ENCODE data around the gene PAM.

The PAM gene

GRCh38 chr5:102965653-102966052 lies 210.5 kb downstream of the PAM start:
- H3K9ac ChIP-seq (ENCODE audit: low read length), result no peak overlapping the region
- no peak overlapping the region for H3K4me3 ChIP-seq (ENCODE audit: low read depth, low read length)
- H3K9me3 ChIP-seq (ENCODE audit: control insufficient read depth, insufficient read depth, low read depth, low read length), result no peaks in the 10 kb centered on the region
- no peak overlapping the region for H3K27ac ChIP-seq (ENCODE audit: low read depth, low read length)
- H3K36me3 ChIP-seq (ENCODE audit: control insufficient read depth, insufficient read depth, low read length), result no peaks in the 10 kb centered on the region
- no peaks in the 10 kb centered on the region for H3K27me3 ChIP-seq (ENCODE audit: control insufficient read depth, insufficient read depth, low read length)
- H3K4me1 ChIP-seq (ENCODE audit: control insufficient read depth, insufficient read depth, low read length), result no peaks in the 10 kb centered on the region

GRCh38 chr5:102969641-102970040 lies 214.5 kb downstream of the PAM start:
- no peaks in the 10 kb centered on the region for H3K9me3 ChIP-seq (ENCODE audit: control insufficient read depth, insufficient read depth, low read depth, low read length)
- no peaks in the 10 kb centered on the region for H3K4me1 ChIP-seq (ENCODE audit: control insufficient read depth, insufficient read depth, low read length)
- H3K36me3 ChIP-seq (ENCODE audit: control insufficient read depth, insufficient read depth, low read length), result no peaks in the 10 kb centered on the region
- no peaks in the 10 kb centered on the region for H3K27me3 ChIP-seq (ENCODE audit: control insufficient read depth, insufficient read depth, low read length)
- H3K9ac ChIP-seq (ENCODE audit: low read length), result no peak overlapping the region
- no peak overlapping the region for H3K27ac ChIP-seq (ENCODE audit: low read depth, low read length)
- H3K4me3 ChIP-seq (ENCODE audit: low read depth, low read length), result no peak overlapping the region

- H3K9me3 ChIP-seq (ENCODE audit: control insufficient read depth, insufficient read depth, low read depth, low read length), result no peaks in the 10 kb centered on the region
- H3K27ac ChIP-seq (ENCODE audit: low read depth, low read length), result no peak overlapping the region
- no peak overlapping the region for H3K4me3 ChIP-seq (ENCODE audit: low read depth, low read length)
- no peak overlapping the region for H3K9ac ChIP-seq (ENCODE audit: low read length)
- H3K36me3 ChIP-seq (ENCODE audit: control insufficient read depth, insufficient read depth, low read length), result no peaks in the 10 kb centered on the region
- H3K4me1 ChIP-seq (ENCODE audit: control insufficient read depth, insufficient read depth, low read length), result no peaks in the 10 kb centered on the region
- H3K27me3 ChIP-seq (ENCODE audit: control insufficient read depth, insufficient read depth, low read length), result no peaks in the 10 kb centered on the region
Measured at GRCh38 chr5:102971676-102972293, 216.7 kb downstream of the PAM start.

GRCh38 chr5:102974177-102974576 lies 219.1 kb downstream of the PAM start:
- Histone ChIP-seq H3K27me3 (ENCODE audit: control insufficient read depth, insufficient read depth, low read length) (no peaks in the 10 kb centered on the region), H3K27ac (ENCODE audit: low read depth, low read length) (no peak overlapping the region), H3K4me3 (ENCODE audit: low read depth, low read length) (no peak overlapping the region), H3K9ac (ENCODE audit: low read length) (no peak overlapping the region), H3K9me3 (ENCODE audit: control insufficient read depth, insufficient read depth, low read depth, low read length) (no peaks in the 10 kb centered on the region), H3K4me1 (ENCODE audit: control insufficient read depth, insufficient read depth, low read length) (no peaks in the 10 kb centered on the region), H3K36me3 (ENCODE audit: control insufficient read depth, insufficient read depth, low read length) (no peaks in the 10 kb centered on the region)

GRCh38 chr5:102975045-102975444 lies 219.9 kb downstream of the PAM start:
- Histone ChIP-seq H3K36me3 (ENCODE audit: control insufficient read depth, insufficient read depth, low read length) (no peaks in the 10 kb centered on the region), H3K4me3 (ENCODE audit: low read depth, low read length) (no peak overlapping the region), H3K4me1 (ENCODE audit: control insufficient read depth, insufficient read depth, low read length) (no peaks in the 10 kb centered on the region), H3K9me3 (ENCODE audit: control insufficient read depth, insufficient read depth, low read depth, low read length) (no peaks in the 10 kb centered on the region), H3K9ac (ENCODE audit: low read length) (no peak overlapping the region), H3K27me3 (ENCODE audit: control insufficient read depth, insufficient read depth, low read length) (no peaks in the 10 kb centered on the region), H3K27ac (ENCODE audit: low read depth, low read length) (no peak overlapping the region)

GRCh38 chr5:102975457-102976182 lies 220.5 kb downstream of the PAM start:
- Histone ChIP-seq H3K9me3 (ENCODE audit: control insufficient read depth, insufficient read depth, low read depth, low read length) (no peaks in the 10 kb centered on the region), H3K4me3 (ENCODE audit: low read depth, low read length) (no peak overlapping the region), H3K36me3 (ENCODE audit: control insufficient read depth, insufficient read depth, low read length) (no peaks in the 10 kb centered on the region), H3K9ac (ENCODE audit: low read length) (no peak overlapping the region), H3K27me3 (ENCODE audit: control insufficient read depth, insufficient read depth, low read length) (no peaks in the 10 kb centered on the region), H3K27ac (ENCODE audit: low read depth, low read length) (no peak overlapping the region), H3K4me1 (ENCODE audit: control insufficient read depth, insufficient read depth, low read length) (no peaks in the 10 kb centered on the region)

- Histone ChIP-seq H3K4me3 (ENCODE audit: low read depth, low read length) (no peak overlapping the region), H3K27me3 (ENCODE audit: control insufficient read depth, insufficient read depth, low read length) (no peaks in the 10 kb centered on the region), H3K9me3 (ENCODE audit: control insufficient read depth, insufficient read depth, low read depth, low read length) (no peaks in the 10 kb centered on the region), H3K4me1 (ENCODE audit: control insufficient read depth, insufficient read depth, low read length) (no peaks in the 10 kb centered on the region), H3K36me3 (ENCODE audit: control insufficient read depth, insufficient read depth, low read length) (no peaks in the 10 kb centered on the region), H3K9ac (ENCODE audit: low read length) (no peak overlapping the region), H3K27ac (ENCODE audit: low read depth, low read length) (no peak overlapping the region)
Measured at GRCh38 chr5:102981957-102982635, 227.0 kb downstream of the PAM start.

- no peak overlapping the region for H3K4me3 ChIP-seq (ENCODE audit: low read depth, low read length)
- no peaks in the 10 kb centered on the region for H3K9me3 ChIP-seq (ENCODE audit: control insufficient read depth, insufficient read depth, low read depth, low read length)
- H3K27me3 ChIP-seq (ENCODE audit: control insufficient read depth, insufficient read depth, low read length), result no peaks in the 10 kb centered on the region
- H3K36me3 ChIP-seq (ENCODE audit: control insufficient read depth, insufficient read depth, low read length), result no peaks in the 10 kb centered on the region
- no peaks in the 10 kb centered on the region for H3K4me1 ChIP-seq (ENCODE audit: control insufficient read depth, insufficient read depth, low read length)
- H3K9ac ChIP-seq (ENCODE audit: low read length), result no peak overlapping the region
- H3K27ac ChIP-seq (ENCODE audit: low read depth, low read length), result no peak overlapping the region
Measured at GRCh38 chr5:102986074-102986473, 231.0 kb downstream of the PAM start.

GRCh38 chr5:102988459-102988858 lies 233.4 kb downstream of the PAM start:
- no peaks in the 10 kb centered on the region for H3K36me3 ChIP-seq (ENCODE audit: control insufficient read depth, insufficient read depth, low read length)
- H3K27me3 ChIP-seq (ENCODE audit: control insufficient read depth, insufficient read depth, low read length), result no peaks in the 10 kb centered on the region
- no peaks in the 10 kb centered on the region for H3K9me3 ChIP-seq (ENCODE audit: control insufficient read depth, insufficient read depth, low read depth, low read length)
- H3K9ac ChIP-seq (ENCODE audit: low read length), result no peak overlapping the region
- no peak overlapping the region for H3K4me3 ChIP-seq (ENCODE audit: low read depth, low read length)
- no peaks in the 10 kb centered on the region for H3K4me1 ChIP-seq (ENCODE audit: control insufficient read depth, insufficient read depth, low read length)
- no peak overlapping the region for H3K27ac ChIP-seq (ENCODE audit: low read depth, low read length)

GRCh38 chr5:102991802-102992201 lies 236.7 kb downstream of the PAM start:
- Histone ChIP-seq H3K4me1 (ENCODE audit: control insufficient read depth, insufficient read depth, low read length) (no peaks in the 10 kb centered on the region), H3K9me3 (ENCODE audit: control insufficient read depth, insufficient read depth, low read depth, low read length) (no peaks in the 10 kb centered on the region), H3K4me3 (ENCODE audit: low read depth, low read length) (no peak overlapping the region), H3K27ac (ENCODE audit: low read depth, low read length) (no peak overlapping the region), H3K36me3 (ENCODE audit: control insufficient read depth, insufficient read depth, low read length) (no peaks in the 10 kb centered on the region), H3K9ac (ENCODE audit: low read length) (no peak overlapping the region), H3K27me3 (ENCODE audit: control insufficient read depth, insufficient read depth, low read length) (no peaks in the 10 kb centered on the region)

GRCh38 chr5:102996011-102996575 lies 241.0 kb downstream of the PAM start:
- Histone ChIP-seq H3K36me3 (ENCODE audit: control insufficient read depth, insufficient read depth, low read length) (no peaks in the 10 kb centered on the region), H3K4me3 (ENCODE audit: low read depth, low read length) (no peak overlapping the region), H3K9me3 (ENCODE audit: control insufficient read depth, insufficient read depth, low read depth, low read length) (peaks cover 9% of the 10 kb centered on the region), H3K27me3 (ENCODE audit: control insufficient read depth, insufficient read depth, low read length) (no peaks in the 10 kb centered on the region), H3K27ac (ENCODE audit: low read depth, low read length) (no peak overlapping the region), H3K9ac (ENCODE audit: low read length) (no peak overlapping the region), H3K4me1 (ENCODE audit: control insufficient read depth, insufficient read depth, low read length) (no peaks in the 10 kb centered on the region)

All from HUES6 (cell line).